ENCODE data around the gene GABRB3. TPM values are rescaled to one million over a fixed set of nuclear protein-coding genes. Genes with fewer than 3 reads are reported as not detected.

Gene GABRB3
- total RNA-seq, 4 donors from 2014 or later: 0.67 to 3.2 (median 2.2) TPM

- Histone ChIP-seq H3K4me1 (no peaks in the 10 kb centered on the region), H3K4me3 (no peak overlapping the region), H3K36me3 (no peaks in the 10 kb centered on the region), H3K9me3 (no peaks in the 10 kb centered on the region), H3K27me3 (no peaks in the 10 kb centered on the region), H3K27ac (no peak overlapping the region)
- TF ChIP-seq CTCF (IDR thresholded peaks at IDR 0.05) (no peak), POLR2A (IDR thresholded peaks at IDR 0.05) (no peak)
- DNase-seq: no peak
Measured at GRCh38 chr15:26661748-26662147, 111.1 kb downstream of the GABRB3 start.

- TF ChIP-seq CTCF (IDR thresholded peaks at IDR 0.05) (no peak), POLR2A (IDR thresholded peaks at IDR 0.05) (no peak)
- no peaks in the 10 kb centered on the region for H3K9me3 ChIP-seq
- no peaks in the 10 kb centered on the region for H3K27me3 ChIP-seq
- H3K27ac ChIP-seq: no peak overlapping the region
- DNase-seq: no peak
- H3K4me3 ChIP-seq: no peak overlapping the region
- no peaks in the 10 kb centered on the region for H3K4me1 ChIP-seq
- no peaks in the 10 kb centered on the region for H3K36me3 ChIP-seq
Measured at GRCh38 chr15:26661107-26661506, 111.8 kb downstream of the GABRB3 start.

GRCh38 chr15:26660241-26660640, 112.6 kb downstream of the GABRB3 start:
- TF ChIP-seq POLR2A (IDR thresholded peaks at IDR 0.05): no peak
- no peak for DNase-seq

GRCh38 chr15:26658290-26658689, 114.6 kb downstream of the GABRB3 start:
- Histone ChIP-seq H3K27me3 (no peaks in the 10 kb centered on the region), H3K27ac (no peak overlapping the region), H3K4me3 (no peak overlapping the region), H3K36me3 (no peaks in the 10 kb centered on the region), H3K4me1 (no peaks in the 10 kb centered on the region), H3K9me3 (peaks cover 0 to 5% (median 0%) of the 10 kb centered on the region in 4 donors)
- TF ChIP-seq POLR2A (IDR thresholded peaks at IDR 0.05) (no peak), CTCF (IDR thresholded peaks at IDR 0.05) (no peak)
- DNase-seq: no peak

More at GRCh38 chr15:26660241-26660640, 112.6 kb downstream of the GABRB3 start:
- Histone ChIP-seq H3K4me1 (no peaks in the 10 kb centered on the region), H3K9me3 (no peaks in the 10 kb centered on the region), H3K27ac (no peak overlapping the region), H3K4me3 (no peak overlapping the region), H3K27me3 (no peaks in the 10 kb centered on the region), H3K36me3 (no peaks in the 10 kb centered on the region)

GRCh38 chr15:26656080-26656479, 116.8 kb downstream of the GABRB3 start:
- DNase-seq: no peak
- H3K27ac ChIP-seq: no peak overlapping the region
- H3K4me3 ChIP-seq: no peak overlapping the region
- H3K27me3 ChIP-seq: no peaks in the 10 kb centered on the region
- TF ChIP-seq POLR2A (IDR thresholded peaks at IDR 0.05): no peak
- no peak for TF ChIP-seq CTCF (IDR thresholded peaks at IDR 0.05)
- H3K9me3 ChIP-seq: peaks cover 0 to 12% (median 0%) of the 10 kb centered on the region in 4 donors
- no peaks in the 10 kb centered on the region for H3K36me3 ChIP-seq
- H3K4me1 ChIP-seq: no peaks in the 10 kb centered on the region

- Histone ChIP-seq H3K4me3 (no peak overlapping the region), H3K36me3 (no peaks in the 10 kb centered on the region), H3K9me3 (peaks cover 0 to 14% (median 0%) of the 10 kb centered on the region in 4 donors), H3K27me3 (no peaks in the 10 kb centered on the region), H3K27ac (no peak overlapping the region), H3K4me1 (no peaks in the 10 kb centered on the region)
- TF ChIP-seq CTCF (IDR thresholded peaks at IDR 0.05) (no peak), POLR2A (IDR thresholded peaks at IDR 0.05) (no peak)
- DNase-seq: no peak
Measured at GRCh38 chr15:26651909-26652308, 121.0 kb downstream of the GABRB3 start.

Data from Peyer's patch (tissue), 4 donors.